Progenitor cell of endocrine pancreas (in vitro differentiated cells): Measurements from ENCODE around the gene STIMATE. TPM values are rescaled to one million over a fixed set of nuclear protein-coding genes. Genes with fewer than 3 reads are reported as not detected.
A peak's percentile ranks its signal among the peaks of the same experiment; 100 is the strongest.

Experiments used
- DNase-seq: peaks from one replicate; pipeline ENCODE4 v3.0.0; 2021; ENCODE audit warnings: low spot score; ENCODE audit not compliant: unreplicated experiment
- H3K27ac Mint-ChIP-seq: 2 replicates; pipeline ENCODE4 v1.8.0; 2021; ENCODE audit warnings: mild to moderate bottlenecking, moderate library complexity, mixed read lengths
- H3K27me3 Mint-ChIP-seq: 2 replicates; pipeline ENCODE4 v1.8.0; 2021; ENCODE audit warnings: mixed read lengths
- H3K36me3 Mint-ChIP-seq: 2 replicates; pipeline ENCODE4 v1.8.0; 2022; ENCODE audit warnings: mixed read lengths; ENCODE audit not compliant: insufficient read depth
- H3K4me1 Mint-ChIP-seq: 2 replicates; pipeline ENCODE4 v1.8.0; 2021; ENCODE audit warnings: low read depth, mixed read lengths
- H3K4me3 Mint-ChIP-seq: 2 replicates; pipeline ENCODE4 v1.8.0; 2021; ENCODE audit warnings: low read depth, mild to moderate bottlenecking, moderate library complexity, mixed read lengths
- H3K9me3 Mint-ChIP-seq: 2 replicates; pipeline ENCODE4 v1.8.0; 2021; ENCODE audit warnings: low read depth, mixed read lengths
- CTCF ChIP-seq: fragments of 200-600 bp; sonication (generic); IDR thresholded peaks from one replicate; pipeline ENCODE4 v1.5.0; 2021; ENCODE audit warnings: antibody characterized with exemption, mild to moderate bottlenecking; ENCODE audit not compliant: unreplicated experiment
- total RNA-seq: library from RNA; stranded (reverse); gene quantifications from 2 replicates; pipeline ENCODE4 v1.2.1, GENCODE V29; 2021

Gene STIMATE
- total RNA-seq, 1 donor from 2014 or later, result 17.4 TPM

DNA sequence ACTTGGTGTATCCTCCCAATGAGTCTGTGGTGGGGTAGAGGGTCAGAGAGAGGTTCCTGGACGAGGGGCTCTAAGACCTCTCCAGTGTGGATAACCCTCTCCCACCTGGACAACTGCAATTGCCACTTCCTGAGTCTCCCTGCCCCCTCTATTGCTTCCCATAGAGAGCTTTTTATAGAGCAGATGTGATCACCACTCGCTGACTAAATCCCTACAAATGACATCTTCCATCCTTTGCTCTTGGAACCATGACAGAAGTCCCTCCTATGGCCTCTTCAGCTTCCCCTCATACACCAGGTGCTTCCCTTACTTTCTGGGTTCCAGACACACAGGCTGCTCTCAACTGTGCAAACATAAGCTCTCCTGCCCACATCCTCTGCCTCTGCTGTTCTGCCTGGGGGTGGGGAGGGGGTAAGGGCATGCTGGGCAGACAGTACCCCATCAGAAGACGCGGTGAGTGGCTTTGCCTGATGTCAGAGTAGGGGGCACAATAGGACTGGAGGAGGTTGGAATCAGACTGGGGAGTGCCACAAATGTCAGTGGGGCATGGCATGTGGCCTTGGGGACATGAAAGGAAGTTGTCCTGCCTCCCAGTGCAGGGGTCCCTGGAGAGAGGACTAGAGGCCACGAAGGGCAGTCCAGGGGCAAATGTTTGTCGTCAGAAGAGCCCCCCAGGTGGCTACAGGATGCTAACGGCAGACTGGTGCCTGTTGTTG lies 87.5 kb downstream of the STIMATE start:
- DNase-seq, result no peak
- no peak overlapping the region for H3K4me3 Mint-ChIP-seq
- no peaks in the 10 kb centered on the region for H3K36me3 Mint-ChIP-seq
- TF ChIP-seq CTCF, result no peak
- peaks cover 3% of the 10 kb centered on the region for H3K27me3 Mint-ChIP-seq
- H3K4me1 Mint-ChIP-seq, result no peaks in the 10 kb centered on the region
- no peak overlapping the region for H3K27ac Mint-ChIP-seq
- H3K9me3 Mint-ChIP-seq, result no peaks in the 10 kb centered on the region

DNA sequence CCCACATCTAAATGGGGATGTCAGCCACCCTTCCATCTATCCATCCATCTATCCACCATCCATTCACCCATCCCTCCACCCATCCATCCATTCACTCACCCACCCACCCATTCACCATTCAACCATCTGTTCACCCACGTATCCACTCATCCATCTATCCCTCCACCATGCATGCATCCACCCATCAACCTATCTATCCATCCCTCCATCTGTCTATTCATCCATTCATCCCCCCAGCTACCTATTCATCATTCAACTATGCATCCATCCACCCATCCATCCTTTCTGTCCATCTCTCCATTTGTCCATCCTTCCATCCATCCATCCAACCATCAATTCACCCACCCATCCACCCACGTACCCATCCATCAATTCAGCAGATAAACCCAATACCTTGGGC lies 88.2 kb downstream of the STIMATE start:
- no peak for TF ChIP-seq CTCF
- no peak overlapping the region for H3K4me3 Mint-ChIP-seq
- no peaks in the 10 kb centered on the region for H3K9me3 Mint-ChIP-seq
- H3K36me3 Mint-ChIP-seq, result no peaks in the 10 kb centered on the region
- no peak overlapping the region for H3K27ac Mint-ChIP-seq
- no peaks in the 10 kb centered on the region for H3K4me1 Mint-ChIP-seq
- no peak for DNase-seq
- peaks cover 3% of the 10 kb centered on the region for H3K27me3 Mint-ChIP-seq

DNA sequence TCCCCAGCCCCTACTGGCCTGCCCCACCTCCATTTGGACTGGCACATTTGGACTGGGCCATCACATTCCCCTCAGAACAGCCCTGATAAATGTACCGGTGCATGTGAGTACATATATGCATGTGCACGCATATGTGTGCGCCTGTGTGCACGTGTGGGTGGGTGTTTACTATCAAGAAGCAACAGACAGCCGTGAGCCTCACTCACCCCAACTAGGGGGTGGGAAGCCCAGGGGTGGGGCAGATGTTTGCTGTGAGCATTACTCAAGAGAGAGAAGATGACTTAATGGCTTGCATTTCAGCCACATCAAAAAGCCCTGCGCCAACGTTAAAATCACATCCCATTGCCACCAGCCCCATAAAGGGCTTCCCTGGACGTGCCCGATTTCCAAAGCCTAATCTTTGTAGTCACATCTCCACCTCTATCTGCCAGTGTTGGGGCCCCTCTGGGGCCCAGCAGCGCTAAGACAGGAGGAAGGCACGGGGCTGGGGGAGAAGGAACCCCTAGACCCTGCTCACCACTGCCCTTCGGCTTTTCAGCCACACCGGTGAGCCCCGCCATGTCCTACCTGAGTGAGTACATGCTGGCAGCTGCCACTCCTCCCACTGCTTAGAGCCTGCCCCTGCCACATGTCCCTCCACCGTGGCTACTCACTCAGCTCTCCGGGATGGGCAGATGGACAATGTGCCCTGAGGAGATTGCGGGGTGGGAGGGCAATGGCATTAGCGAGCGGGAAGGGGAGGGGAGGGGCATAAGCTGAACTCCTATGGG lies 91.9 kb downstream of the STIMATE start:
- Mint-ChIP-seq H3K4me3 (no peak overlapping the region), H3K27me3 (peaks cover 3% of the 10 kb centered on the region), H3K9me3 (no peaks in the 10 kb centered on the region), H3K4me1 (no peaks in the 10 kb centered on the region), H3K27ac (no peak overlapping the region), H3K36me3 (no peaks in the 10 kb centered on the region)
- no peak for DNase-seq
- TF ChIP-seq CTCF, result no peak

DNA sequence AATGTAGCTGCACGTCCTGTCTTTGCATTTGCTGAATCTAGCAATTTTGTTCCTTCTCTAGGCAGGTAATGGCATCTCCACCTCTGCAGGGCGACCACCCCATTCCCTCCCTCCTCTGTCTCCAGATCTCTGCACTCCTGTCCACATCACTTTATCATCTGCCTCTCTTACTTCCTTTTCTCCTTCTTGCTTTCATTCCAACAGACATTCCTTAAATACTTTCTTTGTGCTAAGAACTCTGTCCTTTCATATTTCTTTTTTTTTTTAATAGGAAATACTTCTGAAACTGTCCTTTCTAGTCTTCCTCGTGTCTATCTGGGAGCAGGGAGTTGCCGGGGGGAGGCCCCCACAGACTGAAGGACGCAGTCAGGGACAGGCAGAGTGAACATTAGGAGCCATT lies 95.5 kb downstream of the STIMATE start:
- TF ChIP-seq CTCF, result no peak
- Mint-ChIP-seq H3K4me1 (no peaks in the 10 kb centered on the region), H3K9me3 (no peaks in the 10 kb centered on the region), H3K27ac (peak overlapping the region; percentile 4), H3K27me3 (no peaks in the 10 kb centered on the region), H3K36me3 (no peaks in the 10 kb centered on the region), H3K4me3 (no peak overlapping the region)
- DNase-seq, result no peak

- no peaks in the 10 kb centered on the region for H3K36me3 Mint-ChIP-seq
- no peak overlapping the region for H3K27ac Mint-ChIP-seq
- H3K9me3 Mint-ChIP-seq, result no peaks in the 10 kb centered on the region
- H3K4me1 Mint-ChIP-seq, result no peaks in the 10 kb centered on the region
- DNase-seq, result no peak
- no peak for TF ChIP-seq CTCF
- no peaks in the 10 kb centered on the region for H3K27me3 Mint-ChIP-seq
- no peak overlapping the region for H3K4me3 Mint-ChIP-seq
These were observed 97.3 kb downstream of the STIMATE start for GRCh38 chr3:52800079-52800478.
